HG03064 (cell line): ENCODE measurements around the gene KDM4B.

Experiments
- ATAC-seq: cut with Tn5 transposase; IDR thresholded peaks from one replicate; pipeline ENCODE4 v1.9.1; 2021; ENCODE audit warnings: low read depth; ENCODE audit not compliant: unreplicated experiment

KDM4B gene

DNA sequence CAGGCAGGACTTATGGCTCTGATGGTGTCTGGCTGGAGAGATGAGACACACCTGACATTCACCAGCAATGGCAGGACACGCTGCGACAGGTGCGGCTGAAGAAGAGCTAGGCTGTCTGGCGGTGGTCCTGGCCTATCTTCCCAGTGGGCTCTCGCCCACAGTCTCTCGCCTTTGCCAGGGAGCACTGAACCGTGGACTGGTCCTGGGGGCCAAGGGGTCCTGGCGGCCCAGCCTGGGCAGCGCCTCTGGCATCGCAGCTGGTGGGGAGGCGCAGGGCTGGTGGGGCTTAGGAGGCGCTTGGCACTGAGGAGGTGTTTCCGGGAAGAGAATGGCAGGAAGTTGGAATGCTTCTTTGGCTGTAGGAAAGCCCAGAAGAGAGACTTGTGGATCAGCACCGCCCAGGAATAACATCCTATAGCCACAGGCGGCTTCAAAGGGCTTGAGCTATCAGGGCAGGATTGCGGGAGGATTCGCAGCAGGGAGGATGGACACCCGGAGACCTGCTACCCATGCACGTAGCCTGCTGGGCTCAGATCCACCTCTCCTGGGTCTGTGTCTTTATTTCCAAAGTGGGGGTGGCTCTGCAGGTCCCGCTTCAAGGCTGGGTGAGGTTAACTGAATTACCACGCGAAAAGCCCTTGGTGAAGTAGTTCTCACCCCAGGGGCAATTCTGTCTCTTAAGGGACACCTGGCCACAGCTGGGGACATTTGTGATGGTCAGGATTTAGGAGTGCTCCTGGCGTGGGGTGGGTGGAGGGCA is 14.6 kb downstream of the KDM4B start:
- ATAC-seq = no peak

DNA sequence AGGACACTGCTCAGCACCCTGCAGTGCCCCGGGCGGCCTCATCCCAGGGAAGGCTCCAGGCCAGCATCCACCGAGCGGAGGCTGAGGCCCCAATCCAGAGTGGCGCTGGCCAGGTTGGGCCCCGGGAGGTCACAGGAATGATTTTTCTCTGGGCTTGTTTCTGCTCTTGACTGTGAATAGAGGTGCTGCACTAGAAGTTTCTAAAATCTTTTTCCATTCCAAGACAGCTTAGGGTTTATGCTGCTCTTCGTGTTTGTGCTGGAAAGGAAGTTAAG is 15.1 kb downstream of the KDM4B start:
- ATAC-seq = no peak

DNA sequence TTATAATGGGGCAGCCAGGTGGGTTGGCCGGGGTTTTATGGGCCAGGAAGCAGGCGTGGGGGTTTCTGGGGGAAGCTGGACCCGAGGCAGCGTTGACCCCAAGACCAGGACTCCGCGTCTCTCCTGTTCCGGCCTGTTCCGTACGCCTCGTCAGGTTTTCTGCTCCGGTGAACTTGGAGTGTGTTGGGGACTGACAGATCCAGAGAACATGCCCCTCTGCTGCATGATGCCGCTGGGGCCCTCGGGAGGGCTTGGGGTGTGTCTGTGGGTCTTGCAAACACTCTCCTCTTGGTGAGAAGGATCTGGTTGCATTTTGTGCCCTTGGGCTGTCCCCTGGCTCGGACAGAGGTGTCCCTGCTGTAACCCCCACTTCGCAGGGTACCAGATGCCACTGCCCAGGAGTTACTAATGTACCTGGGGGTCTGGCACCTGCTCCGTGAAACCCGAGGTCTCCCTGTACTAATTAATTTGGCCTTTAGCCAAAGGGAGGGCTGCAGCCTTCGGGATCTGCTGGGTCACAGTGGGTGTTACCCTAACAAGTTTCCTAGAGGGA is 15.6 kb downstream of the KDM4B start:
- no peak for ATAC-seq

DNA sequence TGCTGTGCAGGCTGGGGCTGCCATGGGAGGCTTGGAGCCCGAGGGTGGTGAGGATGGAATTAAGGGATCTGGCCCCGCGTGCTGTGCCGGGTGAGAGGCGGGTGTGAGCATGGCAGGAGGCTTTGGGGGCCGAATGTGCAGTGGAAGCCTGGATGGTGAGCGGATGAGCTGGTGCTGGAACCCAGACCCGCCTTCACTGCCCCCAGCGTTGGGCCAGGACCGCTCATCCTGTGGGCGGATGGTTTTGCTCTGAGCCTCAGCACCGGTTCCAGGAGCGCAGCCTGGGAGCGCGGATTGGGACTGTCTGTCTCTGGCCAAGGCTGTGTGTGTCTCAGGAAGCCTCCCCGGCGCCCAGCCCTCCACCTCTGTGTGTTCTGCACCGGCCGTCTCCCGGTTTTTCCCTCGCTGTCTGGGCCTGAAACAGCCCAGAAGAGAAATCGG is 16.7 kb downstream of the KDM4B start:
- ATAC-seq = no peak

DNA sequence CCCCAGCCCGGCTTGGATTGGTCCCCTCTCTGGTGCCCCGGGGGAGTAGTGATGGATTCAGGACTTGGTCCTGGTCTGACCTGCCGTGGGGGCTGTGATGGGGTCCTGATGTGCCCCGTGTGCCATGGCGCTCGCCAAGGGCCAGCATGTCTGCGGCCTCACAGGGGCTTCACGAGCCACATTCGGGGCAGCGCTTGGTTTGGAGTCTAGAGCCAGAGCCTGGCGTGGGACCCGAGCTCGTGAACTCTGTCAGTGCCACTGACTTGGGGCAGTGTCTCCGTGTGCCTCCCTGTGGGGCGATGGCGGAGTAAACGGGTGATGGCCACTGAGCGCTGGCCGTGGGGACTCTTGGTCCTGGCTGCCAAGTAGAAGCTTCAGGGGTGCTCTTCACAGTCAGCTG is 17.1 kb downstream of the KDM4B start:
- ATAC-seq = no peak

DNA sequence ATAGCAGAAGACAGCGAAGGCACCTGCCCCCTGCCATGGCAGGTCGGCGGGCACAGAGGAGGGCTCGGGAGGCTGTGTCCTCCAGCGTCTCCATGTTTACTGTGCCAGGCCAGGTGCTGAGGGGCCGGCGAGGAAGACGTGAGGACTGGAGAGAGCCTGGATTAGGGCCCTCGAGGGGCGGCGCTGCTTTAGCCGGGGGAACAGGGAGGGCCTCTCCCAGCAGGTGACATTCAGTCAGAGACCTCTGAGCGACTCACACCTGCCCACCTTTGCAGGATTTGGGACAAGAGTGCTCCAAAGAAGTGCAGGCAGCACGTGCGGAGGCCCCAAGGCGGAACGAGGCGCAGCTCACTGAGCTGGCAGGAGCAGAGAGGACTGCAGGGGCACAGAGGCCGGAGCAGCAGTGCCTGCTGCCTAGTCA is 17.6 kb downstream of the KDM4B start:
- ATAC-seq = no peak

DNA sequence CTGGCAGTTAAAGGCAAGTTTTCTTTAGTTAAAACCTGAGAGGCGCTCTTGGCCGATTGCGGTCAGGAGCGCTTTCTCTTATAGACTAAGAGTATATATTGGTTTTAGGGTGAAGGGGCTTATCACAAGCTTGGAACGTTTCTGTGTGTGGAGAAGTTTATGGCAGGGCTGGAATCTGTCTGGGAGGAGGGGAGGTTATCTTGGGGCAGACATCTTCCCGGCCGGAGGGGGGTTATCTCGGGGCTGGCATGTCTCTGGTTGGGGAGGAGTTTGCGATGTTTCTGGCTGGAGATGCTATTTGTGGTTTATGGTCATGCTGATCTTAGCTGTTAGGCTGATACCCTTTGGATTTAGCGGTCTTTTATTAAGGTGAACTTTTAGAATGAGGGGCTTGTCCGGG is 18.3 kb downstream of the KDM4B start:
- ATAC-seq = no peak

DNA sequence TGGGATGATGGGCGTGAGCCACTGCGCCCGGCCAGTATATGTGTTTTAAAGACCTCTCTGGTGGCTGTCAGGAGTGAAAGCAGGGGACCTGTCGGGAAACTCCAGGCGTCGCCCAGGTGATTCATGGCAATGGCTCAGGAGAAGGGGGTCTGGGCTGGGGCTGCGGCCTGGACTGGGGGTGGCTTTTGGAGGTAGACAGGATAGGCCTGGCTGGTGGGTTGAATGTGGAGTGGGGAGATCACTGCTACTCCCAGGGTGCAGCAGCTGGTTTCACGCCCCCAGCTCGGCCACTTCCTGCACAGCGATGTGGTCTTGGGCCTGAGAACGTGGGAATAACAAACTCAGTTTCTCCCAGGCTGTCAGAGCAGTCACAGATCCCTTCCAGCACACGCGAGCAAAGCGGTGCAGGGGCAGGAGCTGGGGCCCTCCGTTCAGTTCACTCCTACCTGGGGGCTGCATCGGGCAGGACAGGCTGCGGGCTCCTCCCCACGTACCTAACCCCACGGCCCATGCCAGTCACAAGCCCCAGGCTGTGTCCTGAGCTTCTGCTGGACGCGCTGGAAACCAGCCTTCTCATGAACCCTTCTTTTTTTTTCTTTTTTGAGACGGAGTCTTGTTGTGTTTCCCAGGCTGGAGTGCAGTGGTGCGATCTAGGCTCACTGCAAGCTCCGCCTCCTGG is 18.9 kb downstream of the KDM4B start:
- ATAC-seq = no peak

DNA sequence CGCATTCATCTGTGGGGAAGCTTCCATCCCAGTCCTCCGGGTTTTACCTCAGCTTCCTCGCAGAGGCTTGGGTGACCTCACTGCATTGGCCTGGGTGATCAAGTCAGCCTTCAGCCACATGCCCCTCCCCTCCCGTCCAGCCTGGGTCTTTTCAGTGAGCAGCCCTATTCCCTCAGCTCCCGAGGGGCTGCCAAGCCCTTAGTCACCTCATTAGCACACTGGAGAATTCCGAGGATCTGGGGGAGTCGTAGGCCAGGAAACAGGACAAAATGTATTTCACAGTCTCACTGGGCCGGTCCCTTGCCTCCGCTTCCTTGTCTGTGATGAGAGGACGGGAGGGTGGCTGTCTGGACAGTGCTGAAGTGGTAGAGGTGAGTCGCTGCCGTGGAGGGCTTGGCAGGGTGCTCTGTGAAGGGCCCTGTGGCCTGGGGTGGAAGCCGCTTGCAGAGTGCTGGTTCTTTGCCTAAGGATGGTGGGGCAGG is 19.9 kb downstream of the KDM4B start:
- ATAC-seq = no peak

DNA sequence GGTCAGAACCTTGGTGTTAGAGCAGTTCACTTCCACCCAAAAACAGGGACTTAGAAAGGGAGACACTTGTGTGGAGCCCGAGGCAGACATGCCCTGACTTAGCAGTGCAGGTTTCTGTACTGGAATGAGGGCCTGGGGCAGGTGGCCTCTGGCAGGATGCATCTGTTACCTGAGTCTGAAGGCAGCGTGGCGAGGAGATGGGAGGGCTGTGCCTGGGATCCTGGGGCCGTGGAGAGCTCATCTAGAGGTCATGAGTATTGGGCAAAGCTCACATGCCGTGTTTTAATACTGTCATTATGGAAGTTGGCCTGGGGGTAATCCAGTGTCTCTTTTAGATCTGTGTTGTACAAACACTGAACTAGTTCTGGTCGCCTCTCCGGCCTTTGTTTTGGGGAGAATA is 21.4 kb downstream of the KDM4B start:
- ATAC-seq = no peak

DNA sequence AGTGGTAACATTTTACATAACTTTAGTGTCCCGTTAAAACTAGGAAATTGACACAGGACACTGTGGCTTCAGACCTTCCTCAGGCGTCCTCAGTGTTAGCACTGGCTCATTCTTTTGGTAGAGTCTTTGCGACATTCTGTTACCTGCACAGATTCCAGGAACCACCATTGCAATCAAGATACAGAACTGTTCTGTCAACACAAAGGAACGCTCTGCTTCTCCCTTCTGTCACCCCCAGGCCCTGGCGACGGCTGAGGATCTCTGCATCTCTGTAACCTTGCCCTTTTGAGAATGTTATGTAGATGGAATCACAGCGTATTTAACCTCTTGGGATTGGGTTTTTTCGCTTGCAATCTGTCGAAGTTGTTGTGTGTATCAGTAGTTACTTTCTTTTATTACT is 22.6 kb downstream of the KDM4B start:
- ATAC-seq = no peak

DNA sequence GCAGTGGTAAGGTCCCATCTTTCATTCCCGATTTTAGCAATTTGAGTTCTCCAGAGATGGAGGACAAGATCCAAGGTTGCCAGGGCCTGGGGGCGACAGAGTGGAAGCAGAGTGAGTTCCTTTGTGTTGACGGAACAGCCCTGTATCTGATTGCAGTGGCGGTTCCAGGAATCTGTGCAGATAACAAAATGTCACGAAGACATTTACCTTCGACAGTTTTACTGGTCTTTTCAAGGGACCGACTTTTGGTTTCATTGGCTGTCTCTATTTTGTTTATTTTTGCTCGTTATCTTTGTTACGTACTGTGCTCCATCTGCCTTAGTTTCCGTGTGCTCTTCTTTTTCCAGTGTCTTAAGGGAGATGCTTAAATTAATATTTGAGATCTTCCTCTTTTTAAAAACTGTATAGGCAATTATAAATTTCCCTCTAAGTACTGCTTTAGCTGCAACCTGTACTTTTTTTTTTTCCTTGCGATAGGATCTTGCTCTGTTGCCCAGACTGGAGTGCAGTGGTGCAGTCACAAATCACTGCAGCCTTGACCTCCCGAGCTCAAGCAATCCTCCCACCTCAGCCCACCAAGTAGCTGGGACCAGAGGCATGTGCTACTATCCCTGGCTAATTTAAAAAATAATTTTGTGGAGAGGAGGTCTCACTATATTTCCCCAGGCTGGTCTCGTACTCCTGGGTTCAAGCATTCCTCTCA is 23.2 kb downstream of the KDM4B start:
- no peak for ATAC-seq

DNA sequence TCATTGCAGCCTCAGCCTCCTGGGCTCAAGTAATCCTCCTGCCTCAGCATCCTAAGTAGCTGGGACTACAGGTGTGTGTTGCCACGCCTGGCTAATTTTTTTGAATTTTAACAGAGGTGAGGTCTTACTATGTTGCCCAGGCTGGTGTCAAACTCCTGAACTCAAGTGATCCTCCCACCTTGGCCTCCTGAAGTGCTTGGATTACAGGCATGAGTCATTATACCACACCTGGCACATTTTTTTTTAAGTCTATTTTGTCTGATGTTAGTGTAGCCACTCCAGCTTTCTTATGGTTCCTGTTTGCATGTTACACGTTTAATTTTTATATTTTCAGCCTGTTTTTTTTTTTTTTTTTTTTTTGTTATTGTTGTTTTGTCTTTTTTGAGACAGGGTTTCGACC is 24.8 kb downstream of the KDM4B start:
- ATAC-seq = no peak

DNA sequence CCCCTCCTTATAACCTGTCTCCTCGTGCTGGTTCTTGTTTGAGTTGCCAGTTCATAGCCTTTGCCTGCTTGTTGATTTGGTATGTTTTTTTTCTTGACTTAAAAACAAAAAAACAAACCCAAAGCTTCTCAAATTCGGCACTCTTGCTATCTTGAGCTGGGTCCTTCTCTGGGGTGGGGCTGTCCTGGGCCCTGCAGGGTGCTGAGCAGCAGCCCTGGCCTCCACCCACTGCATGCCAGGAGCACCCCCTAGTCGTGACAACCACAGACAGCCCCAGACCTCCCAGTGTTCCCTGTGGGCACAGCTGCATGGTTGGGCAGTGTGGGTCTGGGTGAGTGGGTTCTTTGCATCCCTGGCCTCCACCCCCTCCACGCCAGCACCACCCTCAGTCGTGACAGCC is 27.8 kb downstream of the KDM4B start:
- ATAC-seq = no peak

DNA sequence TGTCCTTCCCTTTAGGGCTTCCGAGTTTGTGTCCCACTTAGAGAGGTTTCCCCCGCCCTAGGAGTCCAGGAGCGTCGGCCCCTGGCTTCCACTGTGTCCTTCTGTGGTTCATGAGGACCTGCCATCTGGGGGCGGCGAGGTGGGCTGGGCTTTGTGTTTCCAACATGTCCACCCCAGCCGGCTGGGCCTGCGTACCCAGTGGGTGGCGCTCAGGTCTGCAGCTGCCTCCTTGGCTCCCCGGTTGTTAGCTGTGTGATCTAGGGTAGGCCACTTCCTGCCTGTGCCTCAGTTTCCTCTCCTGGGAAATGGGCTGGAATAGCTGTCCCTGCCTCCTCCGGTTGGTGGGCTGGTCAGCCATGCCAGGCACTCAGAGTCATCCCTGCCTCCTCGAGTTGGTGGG is 28.4 kb downstream of the KDM4B start:
- no peak for ATAC-seq

DNA sequence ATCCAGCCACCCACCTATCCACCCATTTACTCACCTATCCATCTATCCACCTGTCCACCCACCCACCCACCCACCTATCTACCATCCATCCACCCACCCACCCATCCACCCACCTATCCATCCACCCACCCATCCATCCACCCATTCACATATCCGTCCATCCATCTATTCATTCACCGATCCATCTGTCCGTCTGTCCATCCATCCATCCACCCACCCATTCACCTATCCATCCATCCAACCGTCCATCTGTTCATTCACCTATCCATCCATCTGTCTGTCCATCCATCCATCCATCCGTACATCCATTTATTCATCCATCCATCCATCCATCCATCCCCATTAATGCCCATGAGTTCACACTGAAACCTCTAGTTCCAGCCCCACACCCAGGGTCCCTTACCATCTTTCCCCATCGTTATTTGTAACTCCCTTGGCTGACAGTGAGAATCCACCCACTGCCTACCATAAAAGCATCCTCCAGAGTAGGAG is 31.3 kb downstream of the KDM4B start:
- ATAC-seq = no peak

DNA sequence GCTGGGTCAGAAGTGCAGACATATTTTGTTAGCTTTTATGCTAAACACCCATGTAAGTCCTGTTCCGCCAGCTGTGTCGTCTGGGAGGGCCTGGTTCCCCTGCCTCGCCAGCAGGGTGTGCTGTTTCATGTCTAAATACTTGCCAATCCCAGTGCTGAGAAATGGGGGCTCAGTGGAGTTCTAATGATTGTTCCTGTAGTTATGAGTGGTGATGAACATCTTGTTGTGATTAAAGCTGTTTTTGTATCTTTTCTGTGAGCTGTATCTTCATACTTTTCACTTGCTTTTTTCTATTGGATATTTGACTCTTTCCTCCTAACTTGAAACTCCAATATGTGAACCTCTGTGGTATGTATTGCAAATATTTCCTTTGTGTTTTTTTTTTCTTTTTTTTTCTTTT is 32.7 kb downstream of the KDM4B start:
- ATAC-seq = no peak

DNA sequence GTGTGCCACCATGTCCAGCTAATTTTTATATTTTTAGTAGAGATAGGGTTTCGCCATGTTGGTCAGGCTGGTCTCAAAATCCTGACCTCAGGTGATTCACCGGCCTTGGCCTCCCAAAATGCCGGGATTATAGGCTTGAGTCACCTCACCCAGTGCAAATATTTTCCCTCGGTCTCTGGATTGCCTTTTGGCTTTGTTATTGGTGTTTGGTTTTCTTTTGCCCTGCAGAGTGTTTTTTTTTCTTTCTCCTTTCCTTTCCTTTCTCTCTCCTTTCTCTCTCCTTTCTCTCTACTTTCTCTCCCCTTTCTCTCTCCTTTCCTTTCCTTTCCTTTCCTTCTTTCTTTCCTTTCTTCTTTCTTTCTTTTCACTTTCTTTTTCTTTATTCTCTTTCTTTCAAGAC is 33.2 kb downstream of the KDM4B start:
- no peak for ATAC-seq

DNA sequence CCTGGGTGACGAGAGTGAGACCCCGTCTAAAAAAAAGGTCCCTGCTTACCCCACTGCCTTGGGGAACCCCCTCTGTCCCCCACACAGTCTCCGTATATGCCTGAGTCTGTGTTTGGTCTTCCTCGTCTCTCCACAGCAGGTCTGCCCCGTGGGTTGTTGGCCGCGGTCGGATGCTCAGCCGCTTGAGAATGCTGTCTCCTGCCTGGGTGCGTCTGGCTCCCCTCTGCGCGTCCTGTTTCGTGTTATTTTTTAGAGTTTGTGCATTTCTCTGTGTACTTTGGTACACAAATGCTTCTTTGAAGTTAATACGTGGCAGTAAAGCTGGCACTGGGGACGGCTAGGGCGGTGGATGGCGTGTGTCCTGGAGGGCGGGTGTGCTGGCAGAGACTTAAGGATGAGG is 34.9 kb downstream of the KDM4B start:
- no peak for ATAC-seq

DNA sequence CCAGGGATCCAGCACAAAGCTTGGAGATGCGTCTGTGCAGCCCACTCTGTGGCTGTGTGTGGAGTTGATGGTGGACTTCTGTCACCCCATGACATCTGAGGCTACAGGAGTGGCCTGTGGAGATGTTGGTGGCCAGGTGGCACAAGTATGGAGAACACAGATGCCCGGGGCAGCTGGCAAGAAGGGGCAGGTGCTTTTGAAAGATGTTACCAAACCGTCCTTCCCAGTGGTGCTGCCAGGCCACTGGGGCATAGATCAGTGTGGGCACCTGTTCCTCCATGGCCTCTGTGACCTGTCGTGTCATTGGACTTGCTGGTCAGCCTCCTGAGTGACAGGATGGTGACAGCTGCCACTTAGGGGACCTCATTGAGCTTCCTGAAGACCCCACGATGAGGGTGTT is 36.2 kb downstream of the KDM4B start:
- no peak for ATAC-seq

DNA sequence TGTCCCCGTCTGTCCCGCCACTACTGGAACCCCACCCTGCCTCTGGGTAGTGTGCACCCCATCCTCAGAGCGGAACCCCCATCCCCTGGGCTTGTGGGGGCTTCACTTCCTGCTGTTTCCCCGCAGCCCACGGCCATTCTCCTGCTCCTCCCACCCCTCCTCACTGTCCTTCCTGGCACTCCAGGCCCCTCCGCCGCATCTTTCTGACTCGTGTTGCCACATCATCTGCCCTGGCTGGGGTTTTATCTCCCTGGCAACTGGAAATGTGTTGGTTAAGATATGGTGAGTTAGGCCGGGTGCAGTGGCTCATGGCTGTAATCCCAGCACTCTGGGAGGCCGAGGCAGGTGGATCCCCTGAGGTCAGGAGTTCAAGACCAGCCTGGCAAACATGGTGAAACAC is 37.3 kb downstream of the KDM4B start:
- ATAC-seq = no peak
